Stomach (tissue), 4 donors: Measurements from ENCODE around the gene KCNQ5.

Experiments used
- CTCF ChIP-seq, 7 experiments: fragments of 450-650 bp in 4 of 7; fragments of 200-600 bp in 3 of 7; sonication (generic) in 3 of 7; IDR thresholded peaks; one replicate each; pipeline ENCODE4 v1.5.1; 2016 to 2019; ENCODE audit warnings: antibody characterized with exemption in 7 of 7, control low read depth in 2 of 7, mild to moderate bottlenecking in 1 of 7
- EP300 ChIP-seq: sonication (generic); formaldehyde crosslinking; IDR thresholded peaks from one replicate; pipeline ENCODE4 v1.6.1; 2017; ENCODE audit warnings: antibody characterized with exemption
- POLR2A ChIP-seq, 4 donors: fragments of 450-650 bp; IDR thresholded peaks; one replicate each; pipeline ENCODE4 v1.6.1; 2016; ENCODE audit warnings: antibody characterized with exemption in 4 of 4, control low read depth in 2 of 4, mild to moderate bottlenecking in 1 of 4, moderate library complexity in 1 of 4
- POLR2AphosphoS5 ChIP-seq, 3 donors: sonication (generic); formaldehyde crosslinking; IDR thresholded peaks; one replicate each; pipeline ENCODE4 v1.6.1; 2016; ENCODE audit warnings: antibody characterized with exemption in 3 of 3

DNA sequence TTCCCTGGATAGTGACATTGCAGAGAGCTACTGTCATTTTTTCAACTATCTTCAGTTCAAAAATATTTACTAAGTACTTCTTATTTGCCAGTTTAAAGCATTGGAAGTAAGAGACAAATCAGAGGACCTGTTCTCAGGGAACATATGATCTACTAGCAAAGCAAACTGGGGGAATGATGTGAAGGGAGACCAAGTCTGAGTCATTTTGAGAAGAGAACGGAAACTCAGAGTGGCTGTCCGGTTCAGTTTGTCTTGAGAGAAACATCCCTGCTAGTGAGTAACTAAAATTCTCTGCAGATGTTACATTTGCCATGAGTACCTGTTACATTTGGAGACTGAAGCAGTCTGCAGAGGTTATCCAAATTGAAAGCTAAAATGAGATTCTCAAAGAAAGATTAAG is 118.3 kb downstream of the KCNQ5 start:
- no peak for TF ChIP-seq CTCF (IDR thresholded peaks at IDR 0.05)
- no peak for TF ChIP-seq POLR2AphosphoS5 (IDR thresholded peaks at IDR 0.05)
- TF ChIP-seq EP300 = no peak
- TF ChIP-seq POLR2A (IDR thresholded peaks at IDR 0.05) = no peak
